K562 (cell line): ENCODE results near the gene TTN. TPM values are rescaled to one million over a fixed set of nuclear protein-coding genes. Genes with fewer than 3 reads are reported as not detected.

Experiments used
- ATAC-seq: fragments of 200-7000 bp; cut with Tn5 transposase; 3 replicates; pipeline ENCODE4 v1.9.1; 2020; ENCODE audit warnings: moderate library complexity
- BruUV-seq: library from RNA; stranded (reverse); fragments of 400-500 nt; replicated peaks from 2 replicates; lab custom pipeline; 2021; lab: Mats Ljungman, UMichigan
- CTCF ChIA-PET: fragments of 300-600 bp; formaldehyde crosslinking; extraction: SDS; loops from one replicate; lab custom pipeline; 2021; ENCODE audit warnings: low intra/inter-chr PET ratio; lab: Yijun Ruan, JAX
- POLR2A ChIA-PET: fragments of 300-600, 350-650 bp; sonication (Branson Sonifier 250); formaldehyde crosslinking; extraction: SDS; loops from one replicate; lab custom pipeline; 2021; ENCODE audit warnings: antibody characterized with exemption, inconsistent platforms; lab: Yijun Ruan, JAX
- DNase-seq, 4 experiments: peaks; one replicate each; pipeline versions ENCODE4 v3.0.0 to v3.0.0-alpha.2; 2011 to 2018; ENCODE audit warnings: low spot score in 3 of 4, mixed read lengths in 3 of 4; ENCODE audit errors: extremely low read depth in 1 of 4
- FAIRE-seq: peaks from 2 replicates; lab custom pipeline; 2011; peaks lifted over from hg19 to GRCh38; lab: Jason Lieb, UNC
- H2AFZ ChIP-seq: 2 replicates; pipeline ENCODE4 v1.6.0; 2011; ENCODE audit warnings: low read depth, low read length, control low read depth, inconsistent platforms
- H3K27ac ChIP-seq: fragments of 200-600 bp; 3 replicates; pipeline ENCODE4 v1.8.0; 2011; ENCODE audit warnings: low read depth, mild to moderate bottlenecking, control low read depth, inconsistent platforms, low read length, moderate library complexity, mixed read lengths; ENCODE audit errors: extremely low read depth
- H3K27me3 ChIP-seq, 2 experiments: fragments of 300-600 bp in 1 of 2; 2 replicates in 1 of 2; 3 replicates in 1 of 2; pipeline versions ENCODE4 v1.6.0 to v1.8.0; 2011; ENCODE audit warnings: inconsistent platforms in 2 of 2, low read length in 2 of 2, mild to moderate bottlenecking in 1 of 2, mixed read lengths in 1 of 2, moderate library complexity in 1 of 2; ENCODE audit not compliant: control insufficient read depth in 2 of 2, insufficient read depth in 2 of 2
- H3K36me3 ChIP-seq: fragments of 300-600 bp; 3 replicates; pipeline ENCODE4 v1.8.0; 2011; ENCODE audit warnings: mild to moderate bottlenecking, low read length, inconsistent platforms; ENCODE audit not compliant: control insufficient read depth, insufficient read depth
- H3K4me1 ChIP-seq, 2 experiments: fragments of 200-600 bp in 1 of 2; replicated peaks in 1 of 2; 2 replicates in 1 of 2; 3 replicates in 1 of 2; pipeline versions ENCODE4 v1.5.1 to v1.8.0; 2011; ENCODE audit warnings: inconsistent platforms in 2 of 2, low read length in 2 of 2, mild to moderate bottlenecking in 1 of 2, mixed read lengths in 1 of 2, moderate library complexity in 1 of 2; ENCODE audit not compliant: control insufficient read depth in 2 of 2, insufficient read depth in 2 of 2
- H3K4me2 ChIP-seq: 2 replicates; pipeline ENCODE4 v1.6.1; 2011; ENCODE audit warnings: low read length, control low read depth, inconsistent platforms, mixed read lengths; ENCODE audit not compliant: insufficient read depth
- H3K4me3 ChIP-seq: fragments of 200-600 bp; sonication (generic), shearing (Covaris generic); 2 replicates; pipeline ENCODE4 v1.5.1; 2016; ENCODE audit warnings: control low read depth, inconsistent platforms
- H3K79me2 ChIP-seq: fragments of 200-600 bp; 3 replicates; pipeline ENCODE4 v1.8.0; 2011; ENCODE audit warnings: low read length, inconsistent platforms; ENCODE audit not compliant: control insufficient read depth, insufficient read depth
- H3K9ac ChIP-seq, 2 experiments: 2 replicates each; pipeline versions ENCODE4 v1.6.0 to v1.6.1; 2011; ENCODE audit warnings: low read depth in 2 of 2, low read length in 2 of 2, control low read depth in 1 of 2, inconsistent platforms in 1 of 2, mild to moderate bottlenecking in 1 of 2, mixed read lengths in 1 of 2; ENCODE audit not compliant: insufficient read depth in 1 of 2
- H3K9me1 ChIP-seq: one replicate; pipeline ENCODE4 v1.6.0; 2011; ENCODE audit warnings: inconsistent platforms, mild to moderate bottlenecking, low read length, moderate library complexity; ENCODE audit not compliant: control insufficient read depth, insufficient read depth
- H3K9me3 ChIP-seq: replicated peaks from 2 replicates; pipeline ENCODE4 v1.5.1; 2011; ENCODE audit warnings: low read depth, low read length, inconsistent platforms; ENCODE audit not compliant: control insufficient read depth, insufficient read depth
- H4K20me1 ChIP-seq: replicated peaks from 2 replicates; pipeline ENCODE4 v1.6.1; 2011; ENCODE audit warnings: low read length, inconsistent platforms, mixed read lengths; ENCODE audit not compliant: control insufficient read depth, insufficient read depth
- BHLHE40 ChIP-seq: IDR thresholded peaks from 2 replicates; pipeline ENCODE4 v1.6.1; 2011; ENCODE audit warnings: low read length, improper control_type of control experiment
- BRD4 ChIP-seq: fragments of 200-600 bp; sonication (generic); IDR thresholded peaks from 2 replicates; pipeline ENCODE4 v1.6.1; 2017; ENCODE audit warnings: inconsistent platforms
- ETV1 ChIP-seq: fragments of 450-650 bp; conservative IDR thresholded peaks from 2 replicates; pipeline ENCODE4 v1.6.1; 2016; ENCODE audit warnings: missing genetic modification characterization, control low read depth, low read depth, missing compliant biosample characterization
- FOXJ3 ChIP-seq: sonication (generic); formaldehyde crosslinking; IDR thresholded peaks from 2 replicates; pipeline ENCODE4 v1.4.0; 2020; ENCODE audit warnings: mild to moderate bottlenecking, missing genetic modification reagents
- JUND ChIP-seq, 2 experiments: IDR thresholded peaks; 2 replicates in 1 of 2; 3 replicates in 1 of 2; pipeline ENCODE4 v1.6.1; 2011; ENCODE audit warnings: borderline replicate concordance in 2 of 2, low read depth in 2 of 2, low read length in 2 of 2, improper control_type of control experiment in 1 of 2, missing biosample characterization in 1 of 2, missing genetic modification characterization in 1 of 2, missing genetic modification reagents in 1 of 2
- PRDM10 ChIP-seq: fragments of 450-650 bp; IDR thresholded peaks from 2 replicates; pipeline ENCODE4 v1.6.1; 2018; ENCODE audit not compliant: partially characterized antibody
- RCOR1 ChIP-seq, 2 experiments: IDR thresholded peaks; 2 replicates each; pipeline ENCODE4 v1.6.1; 2012; ENCODE audit warnings: low read depth in 2 of 2, low read length in 2 of 2, borderline replicate concordance in 1 of 2, improper control_type of control experiment in 1 of 2
- SLC30A9 ChIP-seq: fragments of 250-450 bp; sonication (Bioruptor Pico); IDR thresholded peaks from 2 replicates; pipeline ENCODE4 v1.8.0; 2022; ENCODE audit warnings: mild to moderate bottlenecking, moderate library complexity
- SMARCA4 ChIP-seq: fragments of 450-650 bp; IDR thresholded peaks from 2 replicates; pipeline ENCODE4 v1.6.1; 2016
- SNRNP70 ChIP-seq: fragments of 200-400 bp; formaldehyde crosslinking; optimal IDR thresholded peaks from 2 replicates; pipeline ENCODE3; 2017; ENCODE audit warnings: low read depth, low read length
- SREBF2 ChIP-seq: sonication (generic); formaldehyde crosslinking; IDR thresholded peaks from 2 replicates; pipeline ENCODE4 v1.4.0; 2020; ENCODE audit warnings: mild to moderate bottlenecking, missing genetic modification reagents
- STAT6 ChIP-seq: sonication (generic); formaldehyde crosslinking; IDR thresholded peaks from 2 replicates; pipeline ENCODE4 v1.8.1; 2023; ENCODE audit warnings: mild to moderate bottlenecking, missing genetic modification reagents
- ZNF511 ChIP-seq: sonication (generic); formaldehyde crosslinking; IDR thresholded peaks from 2 replicates; pipeline ENCODE4 v1.8.0; 2022; ENCODE audit warnings: mild to moderate bottlenecking, missing genetic modification reagents
- ZNF655 ChIP-seq: fragments of 250-450 bp; sonication (Bioruptor Pico); IDR thresholded peaks from 2 replicates; pipeline ENCODE4 v1.5.0; 2021
- WGBS: fragments of 100-300 bp; shearing (Covaris generic); methylation state at CpG from one replicate; pipeline ENCODE4 v1.1.6; 2016; ENCODE audit warnings: low coverage, mixed read lengths; ENCODE audit not compliant: insufficient coverage; ENCODE audit errors: missing lambda C conversion rate; 5-methylcytosine and 5-hydroxymethylcytosine counted together
- in situ Hi-C: fragments of 300-500 bp; cut with MboI; formaldehyde crosslinking; loops from 4 replicates; pipeline ENCODE4 v1.15.0; 2018; ENCODE audit warnings: inconsistent platforms, mixed read lengths
- intact Hi-C: fragments of 100-400 bp; cut with micrococcal nuclease; formaldehyde crosslinking; loops from 2 replicates; pipeline ENCODE4 v1.14.2; 2022
- polyA plus RNA-seq, 8 experiments: library from polyadenylated mRNA; depleted of rRNA in 4 of 8; stranded (reverse) in 5 of 8; unstranded in 3 of 8; fragments of >200 nt; fragmentation: Nextera tagmentation in 2 of 8; fragmentation: Illumina TruSeq in 1 of 8; extraction: Ambion mirVana in 2 of 8; extraction: Trizol in 1 of 8; gene quantifications; 2 replicates each; pipeline versions ENCODE4 v1.2.1 to v1.2.3, GENCODE V29; 2011 to 2014; ENCODE audit warnings: inconsistent platforms in 1 of 8, missing spikeins in 1 of 8
- total RNA-seq, 7 experiments: library from RNA; depleted of rRNA in 6 of 7; stranded (reverse); fragments of >200 nt in 6 of 7; fragmentation: Illumina TruSeq in 2 of 7; extraction: Trizol in 2 of 7; gene quantifications; 2 replicates each; pipeline versions ENCODE4 v1.2.1 to v1.2.3, GENCODE V29; 2011 to 2021; ENCODE audit warnings: low replicate concordance in 1 of 7

Gene TTN
- total and polyA plus RNA-seq, 9 of the 15 experiments (the other 6 are each of a cell fraction or from before 2014, with no cell fraction given), result under 0.01 to 0.20 (median 0.04) TPM; not detected in 1

GRCh38 chr2:178819992-178820391, 12.8 kb upstream of the TTN start:
- no TSS peak for BruUV-seq
- Histone ChIP-seq H3K79me2 (no peaks in the 10 kb centered on the region), H3K36me3 (no peaks in the 10 kb centered on the region), H3K4me1 (no peaks in the 10 kb centered on the region), H3K27me3 (no peaks in the 10 kb centered on the region), H4K20me1 (no peaks in the 10 kb centered on the region), H3K4me2 (no peak overlapping the region), H3K27ac (no peak overlapping the region), H3K4me3 (no peak overlapping the region), H2AFZ (no peak overlapping the region), H3K9ac (no peak overlapping the region), H3K9me1 (no peaks in the 10 kb centered on the region), H3K9me3 (no peaks in the 10 kb centered on the region)
- 0% methylated on average over 4 of the region's 4 CpGs for WGBS
- intact Hi-C loops (no loop called here), in situ Hi-C loops (no loop called here)
- ChIA-PET CTCF (no interaction called here), POLR2A (interaction anchor here (0.6 kb wide), 1 partner anchor 8 kb away, joined by 3 read pairs; no protein-coding TSS in a partner anchor)
- DNase-seq (no peak), FAIRE-seq (no peak), ATAC-seq (no peak)
- TF ChIP-seq SLC30A9 (CRISPR knock-in tag) (no peak), FOXJ3 (no peak), SMARCA4 (no peak), BRD4 (no peak), ETV1 (no peak), ZNF655 (CRISPR knock-in tag) (no peak), STAT6 (CRISPR knock-in tag) (no peak), JUND (IDR thresholded peaks at IDR 0.05; ENCODE audit: borderline replicate concordance, low read depth, low read length) (no peak), JUND (tag; IDR thresholded peaks at IDR 0.05; ENCODE audit: borderline replicate concordance, low read depth, low read length) (no peak), ZNF511 (CRISPR knock-in tag) (no peak), BHLHE40 (no peak), SNRNP70 (no peak), PRDM10 (no peak), RCOR1 (IDR thresholded peaks at IDR 0.05; ENCODE audit: borderline replicate concordance in 1 of 2, low read depth in 2 of 2, low read length in 2 of 2) (no peak), SREBF2 (CRISPR knock-in tag) (no peak)
